WTC11 (cell line): Measurements from ENCODE around the gene DNAAF2. TPM values are rescaled to one million over a fixed set of nuclear protein-coding genes. Genes with fewer than 3 reads are reported as not detected.

Source experiments
- ATAC-seq: fragments of 200-7000 bp; cut with Tn5 transposase; 2 replicates; pipeline ENCODE4 v1.10.0; 2021; ENCODE audit warnings: mild to moderate bottlenecking, moderate library complexity
- CTCF ChIA-PET: fragments of 300-600 bp; sonication (Branson Sonifier 250); formaldehyde crosslinking; loops from one replicate; lab custom pipeline; 2021; ENCODE audit warnings: antibody characterized with exemption; lab: Charles Lee
- POLR2A ChIA-PET: fragments of 350-600 bp; sonication (Branson Sonifier 250); formaldehyde crosslinking; loops from one replicate; lab custom pipeline; 2021; ENCODE audit warnings: antibody characterized with exemption; lab: Charles Lee
- DNase-seq: peaks from one replicate; pipeline ENCODE4 v3.0.0; 2021; ENCODE audit warnings: low spot score
- H3K27ac Mint-ChIP-seq: 2 replicates; pipeline ENCODE4 v1.8.0; 2021; ENCODE audit warnings: mixed read lengths
- H3K27me3 Mint-ChIP-seq: 2 replicates; pipeline ENCODE4 v1.8.0; 2021; ENCODE audit warnings: low read depth, mild to moderate bottlenecking, moderate library complexity, mixed read lengths
- H3K36me3 Mint-ChIP-seq: 2 replicates; pipeline ENCODE4 v1.8.0; 2021; ENCODE audit warnings: mixed read lengths
- H3K4me1 Mint-ChIP-seq: 2 replicates; pipeline ENCODE4 v1.8.0; 2022; ENCODE audit warnings: mixed read lengths
- H3K4me3 Mint-ChIP-seq: 2 replicates; pipeline ENCODE4 v1.8.0; 2021; ENCODE audit warnings: mild to moderate bottlenecking, moderate library complexity, mixed read lengths
- H3K9me3 Mint-ChIP-seq: 2 replicates; pipeline ENCODE4 v1.8.0; 2021; ENCODE audit warnings: mixed read lengths
- ATF1 ChIP-seq: sonication (generic); formaldehyde crosslinking; IDR thresholded peaks from 2 replicates; pipeline ENCODE4 v1.8.1; 2023; ENCODE audit warnings: mild to moderate bottlenecking, moderate library complexity, missing genetic modification reagents
- FOXJ3 ChIP-seq: sonication (generic); formaldehyde crosslinking; IDR thresholded peaks from 2 replicates; pipeline ENCODE4 v1.9.0; 2021; ENCODE audit warnings: missing genetic modification reagents, mild to moderate bottlenecking, borderline replicate concordance
- GABPB1 ChIP-seq: sonication (generic); formaldehyde crosslinking; IDR thresholded peaks from 2 replicates; pipeline ENCODE4 v1.8.1; 2023; ENCODE audit warnings: mild to moderate bottlenecking, missing genetic modification reagents
- GRHL2 ChIP-seq: fragments of 250-450 bp; sonication (Bioruptor Pico); IDR thresholded peaks from 2 replicates; pipeline ENCODE4 v1.8.0; 2022; ENCODE audit warnings: mild to moderate bottlenecking, moderate library complexity; ENCODE audit not compliant: insufficient replicate concordance, severe bottlenecking
- HMGA2 ChIP-seq: fragments of 250-450 bp; sonication (Bioruptor Pico); IDR thresholded peaks from 2 replicates; pipeline ENCODE4 v1.4.0; 2021; ENCODE audit warnings: mild to moderate bottlenecking, moderate library complexity
- IRF2 ChIP-seq: sonication (generic); formaldehyde crosslinking; IDR thresholded peaks from 2 replicates; pipeline ENCODE4 v1.8.0; 2022; ENCODE audit warnings: low read depth, missing genetic modification reagents, borderline replicate concordance
- NFATC4 ChIP-seq: fragments of 250-450 bp; sonication (Bioruptor Pico); IDR thresholded peaks from 2 replicates; pipeline ENCODE4 v1.9.0; 2021; ENCODE audit warnings: mild to moderate bottlenecking
- SP1 ChIP-seq: sonication (generic); formaldehyde crosslinking; conservative IDR thresholded peaks from 2 replicates; pipeline ENCODE4 v1.8.1; 2022; ENCODE audit warnings: missing genetic modification reagents
- ZBTB21 ChIP-seq: sonication (generic); formaldehyde crosslinking; IDR thresholded peaks from 2 replicates; pipeline ENCODE4 v1.8.1; 2023; ENCODE audit warnings: mild to moderate bottlenecking, missing genetic modification reagents, borderline replicate concordance
- ZNF263 ChIP-seq: sonication (generic); formaldehyde crosslinking; IDR thresholded peaks from 2 replicates; pipeline ENCODE4 v1.8.1; 2022; ENCODE audit warnings: low read depth, mild to moderate bottlenecking, moderate library complexity, missing genetic modification reagents
- total RNA-seq: library from RNA; stranded (reverse); gene quantifications from 3 replicates; pipeline ENCODE4 v1.2.3, GENCODE V29; 2021
- TF ChIP-seq, protein P1 (sequence below): sonication (generic); formaldehyde crosslinking; IDR thresholded peaks from 2 replicates; pipeline ENCODE4 v1.8.1; 2023; ENCODE audit warnings: mild to moderate bottlenecking, missing genetic modification reagents, borderline replicate concordance
- TF ChIP-seq, protein P2 (sequence below): sonication (generic); formaldehyde crosslinking; IDR thresholded peaks from 2 replicates; pipeline ENCODE4 v1.8.1; 2023; ENCODE audit warnings: mild to moderate bottlenecking, missing genetic modification reagents
- TF ChIP-seq, protein P3 (sequence below): sonication (generic); formaldehyde crosslinking; IDR thresholded peaks from 2 replicates; pipeline ENCODE4 v1.8.1; 2022; ENCODE audit warnings: mild to moderate bottlenecking, missing genetic modification reagents, moderate library complexity, borderline replicate concordance
- TF ChIP-seq, protein P4 (sequence below): sonication (generic); formaldehyde crosslinking; IDR thresholded peaks from 2 replicates; pipeline ENCODE4 v1.8.1; 2023; ENCODE audit warnings: mild to moderate bottlenecking, missing genetic modification reagents, moderate library complexity
- TF ChIP-seq, protein P5 (sequence below): fragments of 200-600 bp; IDR thresholded peaks from 2 replicates; pipeline ENCODE4 v1.8.0; 2022; ENCODE audit warnings: antibody characterized with exemption
- TF ChIP-seq, protein P6 (sequence below): sonication (generic); formaldehyde crosslinking; IDR thresholded peaks from 2 replicates; pipeline ENCODE4 v1.8.1; 2023; ENCODE audit warnings: mild to moderate bottlenecking, moderate library complexity, missing genetic modification reagents
- TF ChIP-seq, protein P7 (sequence below): sonication (generic); formaldehyde crosslinking; IDR thresholded peaks from 2 replicates; pipeline ENCODE4 v1.8.0; 2023; ENCODE audit warnings: missing genetic modification reagents

DNAAF2 gene
- total RNA-seq, 1 experiment from 2014 or later = 19.9 TPM

DNA sequence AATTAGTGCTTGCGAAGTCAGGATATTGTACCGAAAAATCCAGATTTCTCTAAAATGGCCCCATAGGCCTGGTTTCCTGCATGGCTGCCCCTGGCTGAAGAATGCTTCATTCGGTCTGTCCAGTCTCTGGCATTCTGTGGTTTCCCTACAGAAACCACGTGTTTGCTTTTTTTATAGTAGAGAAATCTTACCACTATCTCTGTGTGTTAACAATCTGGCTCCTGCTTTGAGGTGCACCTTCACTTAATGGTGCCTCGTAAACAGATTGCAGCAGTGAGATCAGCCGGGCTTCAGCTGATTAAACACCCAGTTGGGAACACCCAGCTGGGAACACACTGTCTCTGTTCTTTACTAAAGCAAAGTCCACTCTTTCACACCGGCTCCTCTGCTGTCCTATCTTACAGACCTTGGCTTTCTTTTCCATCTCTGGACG is 6.7 kb upstream of the DNAAF2 start:
- Mint-ChIP-seq H3K27me3 (no peaks in the 10 kb centered on the region), H3K4me1 (peaks cover 18% of the 10 kb centered on the region), H3K4me3 (no peak overlapping the region), H3K27ac (peak overlapping the region; percentile 68), H3K9me3 (no peaks in the 10 kb centered on the region), H3K36me3 (peaks cover 29% of the 10 kb centered on the region)
- ATAC-seq (peak; percentile 29), DNase-seq (no peak)
- POLR2A ChIA-PET = no interaction called here
- TF ChIP-seq GABPB1 (CRISPR knock-in tag) = peak; percentile 87
- no peak for TF ChIP-seq ATF1 (CRISPR knock-in tag)
- CTCF ChIA-PET = no interaction called here

DNA sequence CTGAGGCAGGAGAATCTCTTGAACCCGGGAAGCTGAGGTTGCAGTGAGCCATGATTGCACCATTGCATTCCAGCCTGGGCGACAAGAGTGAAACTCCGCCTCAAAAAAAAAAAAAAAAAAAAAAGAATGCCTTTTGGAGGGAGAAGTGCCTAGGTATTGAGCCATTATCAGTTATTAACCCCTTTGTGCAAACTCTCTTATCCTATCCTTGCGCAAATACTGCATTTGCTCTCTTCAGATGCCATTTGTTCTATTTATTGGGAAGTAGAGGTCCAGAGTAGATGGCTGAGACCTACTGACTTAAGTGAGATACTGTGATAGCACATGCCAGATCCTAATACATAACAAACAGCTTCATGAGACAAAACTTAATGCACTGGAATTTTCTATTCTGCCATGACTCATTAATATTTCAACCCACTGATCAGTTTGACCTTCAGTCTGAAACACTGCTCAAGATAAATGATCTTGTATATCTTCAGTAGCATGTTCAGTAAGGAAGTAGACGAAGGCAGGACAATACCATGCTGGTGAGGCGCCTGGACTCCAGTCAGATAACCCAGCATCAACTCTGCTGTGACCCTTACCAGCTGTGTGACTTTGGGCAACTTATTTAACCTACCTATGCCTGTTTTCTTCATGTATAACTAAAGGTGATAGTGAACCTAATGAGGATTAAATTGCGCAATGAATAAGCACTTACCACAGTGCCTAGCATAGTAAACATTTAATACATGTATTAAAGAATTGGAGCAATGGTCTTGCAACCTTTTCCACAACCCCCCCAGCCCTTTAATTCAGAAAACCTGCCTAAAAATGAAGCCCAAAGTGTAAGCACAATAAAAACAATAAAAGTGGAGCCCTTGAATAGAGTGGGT is 5.7 kb upstream of the DNAAF2 start:
- ChIA-PET CTCF (no interaction called here), POLR2A (interaction anchor here (0.7 kb wide), 1 partner anchor 10 kb away, joined by 5 read pairs; no protein-coding TSS in a partner anchor)
- no peaks in the 10 kb centered on the region for H3K27me3 Mint-ChIP-seq
- DNase-seq = no peak
- no peak for ATAC-seq
- peaks cover 25% of the 10 kb centered on the region for H3K4me1 Mint-ChIP-seq
- H3K4me3 Mint-ChIP-seq = no peak overlapping the region
- no peaks in the 10 kb centered on the region for H3K9me3 Mint-ChIP-seq
- peak overlapping the region; percentile 19; the same call in 1 of the 2 replicates for H3K27ac Mint-ChIP-seq
- H3K36me3 Mint-ChIP-seq = peaks cover 31% of the 10 kb centered on the region
- TF ChIP-seq ZNF263 = no peak
- TF ChIP-seq SP1 = no peak
- no peak for TF ChIP-seq NFATC4
- TF ChIP-seq, protein P1, sequence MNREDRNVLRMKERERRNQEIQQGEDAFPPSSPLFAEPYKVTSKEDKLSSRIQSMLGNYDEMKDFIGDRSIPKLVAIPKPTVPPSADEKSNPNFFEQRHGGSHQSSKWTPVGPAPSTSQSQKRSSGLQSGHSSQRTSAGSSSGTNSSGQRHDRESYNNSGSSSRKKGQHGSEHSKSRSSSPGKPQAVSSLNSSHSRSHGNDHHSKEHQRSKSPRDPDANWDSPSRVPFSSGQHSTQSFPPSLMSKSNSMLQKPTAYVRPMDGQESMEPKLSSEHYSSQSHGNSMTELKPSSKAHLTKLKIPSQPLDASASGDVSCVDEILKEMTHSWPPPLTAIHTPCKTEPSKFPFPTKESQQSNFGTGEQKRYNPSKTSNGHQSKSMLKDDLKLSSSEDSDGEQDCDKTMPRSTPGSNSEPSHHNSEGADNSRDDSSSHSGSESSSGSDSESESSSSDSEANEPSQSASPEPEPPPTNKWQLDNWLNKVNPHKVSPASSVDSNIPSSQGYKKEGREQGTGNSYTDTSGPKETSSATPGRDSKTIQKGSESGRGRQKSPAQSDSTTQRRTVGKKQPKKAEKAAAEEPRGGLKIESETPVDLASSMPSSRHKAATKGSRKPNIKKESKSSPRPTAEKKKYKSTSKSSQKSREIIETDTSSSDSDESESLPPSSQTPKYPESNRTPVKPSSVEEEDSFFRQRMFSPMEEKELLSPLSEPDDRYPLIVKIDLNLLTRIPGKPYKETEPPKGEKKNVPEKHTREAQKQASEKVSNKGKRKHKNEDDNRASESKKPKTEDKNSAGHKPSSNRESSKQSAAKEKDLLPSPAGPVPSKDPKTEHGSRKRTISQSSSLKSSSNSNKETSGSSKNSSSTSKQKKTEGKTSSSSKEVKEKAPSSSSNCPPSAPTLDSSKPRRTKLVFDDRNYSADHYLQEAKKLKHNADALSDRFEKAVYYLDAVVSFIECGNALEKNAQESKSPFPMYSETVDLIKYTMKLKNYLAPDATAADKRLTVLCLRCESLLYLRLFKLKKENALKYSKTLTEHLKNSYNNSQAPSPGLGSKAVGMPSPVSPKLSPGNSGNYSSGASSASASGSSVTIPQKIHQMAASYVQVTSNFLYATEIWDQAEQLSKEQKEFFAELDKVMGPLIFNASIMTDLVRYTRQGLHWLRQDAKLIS (CRISPR knock-in tag) = no peak
- TF ChIP-seq, protein P2, sequence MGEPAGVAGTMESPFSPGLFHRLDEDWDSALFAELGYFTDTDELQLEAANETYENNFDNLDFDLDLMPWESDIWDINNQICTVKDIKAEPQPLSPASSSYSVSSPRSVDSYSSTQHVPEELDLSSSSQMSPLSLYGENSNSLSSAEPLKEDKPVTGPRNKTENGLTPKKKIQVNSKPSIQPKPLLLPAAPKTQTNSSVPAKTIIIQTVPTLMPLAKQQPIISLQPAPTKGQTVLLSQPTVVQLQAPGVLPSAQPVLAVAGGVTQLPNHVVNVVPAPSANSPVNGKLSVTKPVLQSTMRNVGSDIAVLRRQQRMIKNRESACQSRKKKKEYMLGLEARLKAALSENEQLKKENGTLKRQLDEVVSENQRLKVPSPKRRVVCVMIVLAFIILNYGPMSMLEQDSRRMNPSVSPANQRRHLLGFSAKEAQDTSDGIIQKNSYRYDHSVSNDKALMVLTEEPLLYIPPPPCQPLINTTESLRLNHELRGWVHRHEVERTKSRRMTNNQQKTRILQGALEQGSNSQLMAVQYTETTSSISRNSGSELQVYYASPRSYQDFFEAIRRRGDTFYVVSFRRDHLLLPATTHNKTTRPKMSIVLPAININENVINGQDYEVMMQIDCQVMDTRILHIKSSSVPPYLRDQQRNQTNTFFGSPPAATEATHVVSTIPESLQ (CRISPR knock-in tag) = no peak
- TF ChIP-seq, protein P3, sequence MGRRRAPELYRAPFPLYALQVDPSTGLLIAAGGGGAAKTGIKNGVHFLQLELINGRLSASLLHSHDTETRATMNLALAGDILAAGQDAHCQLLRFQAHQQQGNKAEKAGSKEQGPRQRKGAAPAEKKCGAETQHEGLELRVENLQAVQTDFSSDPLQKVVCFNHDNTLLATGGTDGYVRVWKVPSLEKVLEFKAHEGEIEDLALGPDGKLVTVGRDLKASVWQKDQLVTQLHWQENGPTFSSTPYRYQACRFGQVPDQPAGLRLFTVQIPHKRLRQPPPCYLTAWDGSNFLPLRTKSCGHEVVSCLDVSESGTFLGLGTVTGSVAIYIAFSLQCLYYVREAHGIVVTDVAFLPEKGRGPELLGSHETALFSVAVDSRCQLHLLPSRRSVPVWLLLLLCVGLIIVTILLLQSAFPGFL (CRISPR knock-in tag) = no peak
- no peak for TF ChIP-seq ZBTB21
- no peak for TF ChIP-seq IRF2

DNA sequence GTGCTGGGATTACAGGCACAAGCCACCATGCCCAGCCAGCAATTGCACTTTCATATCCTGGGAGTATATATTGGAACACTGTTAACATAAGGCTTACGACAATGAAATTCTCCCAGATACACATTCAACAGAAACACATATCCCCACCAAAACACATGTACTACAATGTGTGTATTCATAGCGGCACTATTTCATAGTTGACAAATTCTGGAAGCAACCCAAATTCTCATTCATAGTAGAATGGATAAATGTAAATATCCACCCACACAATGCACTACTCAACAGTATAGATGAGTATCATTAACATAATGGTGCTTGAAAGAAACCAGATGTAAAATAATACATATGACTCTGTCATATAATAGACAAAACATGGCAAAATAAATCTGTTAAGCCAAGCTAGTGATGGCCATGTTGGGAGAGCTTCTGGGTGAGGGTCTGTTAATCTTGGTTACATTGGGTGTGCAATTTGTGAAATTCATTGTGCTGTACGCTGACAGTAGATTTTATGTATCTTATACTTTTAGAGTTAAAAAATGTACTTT is 2.6 kb upstream of the DNAAF2 start:
- ChIA-PET POLR2A (interaction anchor here (2.4 kb wide), 1 partner anchor 17 kb away, joined by 6 read pairs; the partner anchor contains the start of genes MGAT2 and RPL36AL), CTCF (no interaction called here)
- H3K4me3 Mint-ChIP-seq = no peak overlapping the region
- H3K36me3 Mint-ChIP-seq = peaks cover 31% of the 10 kb centered on the region
- no peak overlapping the region for H3K27ac Mint-ChIP-seq
- ATAC-seq (no peak), DNase-seq (no peak)
- peaks cover 27% of the 10 kb centered on the region for H3K4me1 Mint-ChIP-seq
- no peaks in the 10 kb centered on the region for H3K9me3 Mint-ChIP-seq
- no peaks in the 10 kb centered on the region for H3K27me3 Mint-ChIP-seq
- TF ChIP-seq, protein P4, sequence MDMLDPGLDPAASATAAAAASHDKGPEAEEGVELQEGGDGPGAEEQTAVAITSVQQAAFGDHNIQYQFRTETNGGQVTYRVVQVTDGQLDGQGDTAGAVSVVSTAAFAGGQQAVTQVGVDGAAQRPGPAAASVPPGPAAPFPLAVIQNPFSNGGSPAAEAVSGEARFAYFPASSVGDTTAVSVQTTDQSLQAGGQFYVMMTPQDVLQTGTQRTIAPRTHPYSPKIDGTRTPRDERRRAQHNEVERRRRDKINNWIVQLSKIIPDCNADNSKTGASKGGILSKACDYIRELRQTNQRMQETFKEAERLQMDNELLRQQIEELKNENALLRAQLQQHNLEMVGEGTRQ (CRISPR knock-in tag) = no peak
- TF ChIP-seq HMGA2 (CRISPR knock-in tag) = no peak
- TF ChIP-seq, protein P5, sequence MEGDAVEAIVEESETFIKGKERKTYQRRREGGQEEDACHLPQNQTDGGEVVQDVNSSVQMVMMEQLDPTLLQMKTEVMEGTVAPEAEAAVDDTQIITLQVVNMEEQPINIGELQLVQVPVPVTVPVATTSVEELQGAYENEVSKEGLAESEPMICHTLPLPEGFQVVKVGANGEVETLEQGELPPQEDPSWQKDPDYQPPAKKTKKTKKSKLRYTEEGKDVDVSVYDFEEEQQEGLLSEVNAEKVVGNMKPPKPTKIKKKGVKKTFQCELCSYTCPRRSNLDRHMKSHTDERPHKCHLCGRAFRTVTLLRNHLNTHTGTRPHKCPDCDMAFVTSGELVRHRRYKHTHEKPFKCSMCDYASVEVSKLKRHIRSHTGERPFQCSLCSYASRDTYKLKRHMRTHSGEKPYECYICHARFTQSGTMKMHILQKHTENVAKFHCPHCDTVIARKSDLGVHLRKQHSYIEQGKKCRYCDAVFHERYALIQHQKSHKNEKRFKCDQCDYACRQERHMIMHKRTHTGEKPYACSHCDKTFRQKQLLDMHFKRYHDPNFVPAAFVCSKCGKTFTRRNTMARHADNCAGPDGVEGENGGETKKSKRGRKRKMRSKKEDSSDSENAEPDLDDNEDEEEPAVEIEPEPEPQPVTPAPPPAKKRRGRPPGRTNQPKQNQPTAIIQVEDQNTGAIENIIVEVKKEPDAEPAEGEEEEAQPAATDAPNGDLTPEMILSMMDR = no peak
- TF ChIP-seq, protein P6, sequence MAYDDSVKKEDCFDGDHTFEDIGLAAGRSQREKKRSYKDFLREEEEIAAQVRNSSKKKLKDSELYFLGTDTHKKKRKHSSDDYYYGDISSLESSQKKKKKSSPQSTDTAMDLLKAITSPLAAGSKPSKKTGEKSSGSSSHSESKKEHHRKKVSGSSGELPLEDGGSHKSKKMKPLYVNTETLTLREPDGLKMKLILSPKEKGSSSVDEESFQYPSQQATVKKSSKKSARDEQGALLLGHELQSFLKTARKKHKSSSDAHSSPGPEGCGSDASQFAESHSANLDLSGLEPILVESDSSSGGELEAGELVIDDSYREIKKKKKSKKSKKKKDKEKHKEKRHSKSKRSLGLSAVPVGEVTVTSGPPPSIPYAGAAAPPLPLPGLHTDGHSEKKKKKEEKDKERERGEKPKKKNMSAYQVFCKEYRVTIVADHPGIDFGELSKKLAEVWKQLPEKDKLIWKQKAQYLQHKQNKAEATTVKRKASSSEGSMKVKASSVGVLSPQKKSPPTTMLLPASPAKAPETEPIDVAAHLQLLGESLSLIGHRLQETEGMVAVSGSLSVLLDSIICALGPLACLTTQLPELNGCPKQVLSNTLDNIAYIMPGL = no peak
- TF ChIP-seq FOXJ3 (CRISPR knock-in tag) = no peak
- TF ChIP-seq GRHL2 = no peak
- TF ChIP-seq, protein P7, sequence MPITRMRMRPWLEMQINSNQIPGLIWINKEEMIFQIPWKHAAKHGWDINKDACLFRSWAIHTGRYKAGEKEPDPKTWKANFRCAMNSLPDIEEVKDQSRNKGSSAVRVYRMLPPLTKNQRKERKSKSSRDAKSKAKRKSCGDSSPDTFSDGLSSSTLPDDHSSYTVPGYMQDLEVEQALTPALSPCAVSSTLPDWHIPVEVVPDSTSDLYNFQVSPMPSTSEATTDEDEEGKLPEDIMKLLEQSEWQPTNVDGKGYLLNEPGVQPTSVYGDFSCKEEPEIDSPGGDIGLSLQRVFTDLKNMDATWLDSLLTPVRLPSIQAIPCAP (CRISPR knock-in tag) = no peak
